K562 (cell line): ENCODE results near the gene STX18. TPM values are rescaled to one million over a fixed set of nuclear protein-coding genes. Genes with fewer than 3 reads are reported as not detected.
A peak's percentile ranks its signal among the peaks of the same experiment; 100 is the strongest.

Experiments used
- DMBX1 ChIP-seq: fragments of 250-450 bp; sonication (Bioruptor Pico); IDR thresholded peaks from 2 replicates; pipeline ENCODE4 v1.8.0; 2022; ENCODE audit warnings: inconsistent platforms, mild to moderate bottlenecking, moderate library complexity, borderline replicate concordance
- FIP1L1 ChIP-seq: fragments of 200-400 bp; formaldehyde crosslinking; IDR thresholded peaks from 2 replicates; pipeline ENCODE4 v1.6.1; 2018; ENCODE audit warnings: mild to moderate bottlenecking, low read depth, low read length; ENCODE audit not compliant: poor library complexity, severe bottlenecking
- FOXJ3 ChIP-seq: sonication (generic); formaldehyde crosslinking; IDR thresholded peaks from 2 replicates; pipeline ENCODE4 v1.4.0; 2020; ENCODE audit warnings: mild to moderate bottlenecking, missing genetic modification reagents
- GATAD2B ChIP-seq: fragments of 450-650 bp; IDR thresholded peaks from 2 replicates; pipeline ENCODE4 v1.6.1; 2017; ENCODE audit warnings: mild to moderate bottlenecking, borderline replicate concordance
- MTA3 ChIP-seq: fragments of 450-650 bp; formaldehyde crosslinking; IDR thresholded peaks from 2 replicates; pipeline ENCODE4 v1.6.1; 2017; ENCODE audit warnings: mild to moderate bottlenecking, borderline replicate concordance
- NFE2L1 ChIP-seq: fragments of 450-650 bp; IDR thresholded peaks from 2 replicates; pipeline ENCODE4 v1.6.1; 2016; ENCODE audit warnings: missing genetic modification characterization, low read depth, mild to moderate bottlenecking, missing compliant biosample characterization, moderate library complexity, borderline replicate concordance
- POLR2AphosphoS5 ChIP-seq: IDR thresholded peaks from 2 replicates; pipeline ENCODE4 v1.6.1; 2011; ENCODE audit warnings: mild to moderate bottlenecking, low read depth, low read length, moderate library complexity; ENCODE audit not compliant: control insufficient read depth, insufficient read depth
- ZNF217 ChIP-seq: sonication (generic); formaldehyde crosslinking; IDR thresholded peaks from 2 replicates; pipeline ENCODE4 v1.8.0; 2022; ENCODE audit warnings: mild to moderate bottlenecking, missing genetic modification reagents
- polyA plus RNA-seq, 8 experiments: library from polyadenylated mRNA; depleted of rRNA in 4 of 8; stranded (reverse) in 5 of 8; unstranded in 3 of 8; fragments of >200 nt; fragmentation: Nextera tagmentation in 2 of 8; fragmentation: Illumina TruSeq in 1 of 8; extraction: Ambion mirVana in 2 of 8; extraction: Trizol in 1 of 8; gene quantifications; 2 replicates each; pipeline versions ENCODE4 v1.2.1 to v1.2.3, GENCODE V29; 2011 to 2014; ENCODE audit warnings: inconsistent platforms in 1 of 8, missing spikeins in 1 of 8
- total RNA-seq, 7 experiments: library from RNA; depleted of rRNA in 6 of 7; stranded (reverse); fragments of >200 nt in 6 of 7; fragmentation: Illumina TruSeq in 2 of 7; extraction: Trizol in 2 of 7; gene quantifications; 2 replicates each; pipeline versions ENCODE4 v1.2.1 to v1.2.3, GENCODE V29; 2011 to 2021; ENCODE audit warnings: low replicate concordance in 1 of 7
- TF ChIP-seq, protein P1 (sequence below), 2 experiments: fragments of 450-650 bp; IDR thresholded peaks; 2 replicates each; pipeline ENCODE4 v1.6.1; 2018; ENCODE audit warnings: mild to moderate bottlenecking in 2 of 2, low read depth in 1 of 2; ENCODE audit not compliant: partially characterized antibody in 2 of 2
- TF ChIP-seq, protein P2 (sequence below): fragments of 250-450 bp; sonication (Bioruptor Pico); IDR thresholded peaks from 2 replicates; pipeline ENCODE4 v1.5.0; 2021
- TF ChIP-seq, protein P3 (sequence below): fragments of 250-450 bp; sonication (Bioruptor Pico); IDR thresholded peaks from 2 replicates; pipeline ENCODE4 v1.4.0; 2020; ENCODE audit warnings: borderline replicate concordance
- TF ChIP-seq, protein P4 (sequence below), 2 experiments: fragments of 450-650 bp; conservative IDR thresholded peaks; 2 replicates each; pipeline ENCODE4 v1.6.1; 2017; ENCODE audit warnings: mild to moderate bottlenecking in 2 of 2, moderate library complexity in 2 of 2
- TF ChIP-seq, protein P5 (sequence below), 2 experiments: IDR thresholded peaks; 2 replicates each; pipeline ENCODE4 v1.6.1; 2012; ENCODE audit warnings: improper control_type of control experiment in 2 of 2, low read depth in 2 of 2, low read length in 2 of 2, borderline replicate concordance in 1 of 2

Gene STX18
- total and polyA plus RNA-seq, 9 of the 15 experiments (the other 6 are each of a cell fraction or from before 2014, with no cell fraction given), result 6.2 to 41.7 (median 22.7) TPM

DNA sequence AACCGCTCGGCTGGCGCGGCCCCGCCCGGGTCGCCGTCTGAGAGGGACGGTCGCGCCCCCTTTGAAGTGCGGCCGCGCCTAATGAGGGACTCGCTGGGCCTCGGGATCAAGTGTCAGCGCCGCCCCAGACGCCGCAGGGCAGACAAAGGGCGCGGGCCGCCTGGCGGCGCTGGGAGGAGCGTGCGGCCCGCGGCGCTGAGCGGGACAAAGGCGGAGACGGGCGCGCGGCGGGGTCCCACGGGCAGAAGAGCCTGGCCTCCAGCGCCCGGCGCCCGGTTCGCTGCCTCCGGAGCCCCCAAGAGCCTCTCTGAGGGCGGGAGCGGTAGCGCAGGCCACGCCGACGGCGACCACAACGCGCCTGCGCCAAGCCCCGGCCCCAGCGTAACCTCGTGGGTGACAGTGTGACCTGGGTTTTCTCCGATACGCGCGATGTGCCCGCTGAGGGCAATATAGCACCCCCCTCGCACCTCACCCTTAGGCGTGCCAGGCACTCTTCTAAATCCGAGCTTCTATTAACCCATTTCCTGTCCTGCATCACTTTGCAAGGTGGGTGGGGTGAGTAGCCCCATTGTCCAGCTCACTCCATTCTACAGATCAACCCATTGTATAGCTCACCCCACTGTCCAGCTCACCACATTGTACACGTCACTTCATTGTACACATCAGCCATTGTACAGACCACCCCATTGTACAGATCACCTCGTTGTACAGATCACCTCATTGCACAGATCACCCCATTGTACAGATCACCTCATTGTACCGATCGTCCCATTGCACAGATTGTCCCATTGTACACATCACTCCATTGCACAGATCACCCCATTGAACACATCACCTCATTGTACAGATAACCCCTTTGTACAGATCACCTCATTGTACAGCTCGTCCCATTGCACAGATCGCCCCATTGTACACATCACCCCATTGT lies 33.7 kb upstream of the STX18 start (continued):
- TF ChIP-seq, protein P1, sequence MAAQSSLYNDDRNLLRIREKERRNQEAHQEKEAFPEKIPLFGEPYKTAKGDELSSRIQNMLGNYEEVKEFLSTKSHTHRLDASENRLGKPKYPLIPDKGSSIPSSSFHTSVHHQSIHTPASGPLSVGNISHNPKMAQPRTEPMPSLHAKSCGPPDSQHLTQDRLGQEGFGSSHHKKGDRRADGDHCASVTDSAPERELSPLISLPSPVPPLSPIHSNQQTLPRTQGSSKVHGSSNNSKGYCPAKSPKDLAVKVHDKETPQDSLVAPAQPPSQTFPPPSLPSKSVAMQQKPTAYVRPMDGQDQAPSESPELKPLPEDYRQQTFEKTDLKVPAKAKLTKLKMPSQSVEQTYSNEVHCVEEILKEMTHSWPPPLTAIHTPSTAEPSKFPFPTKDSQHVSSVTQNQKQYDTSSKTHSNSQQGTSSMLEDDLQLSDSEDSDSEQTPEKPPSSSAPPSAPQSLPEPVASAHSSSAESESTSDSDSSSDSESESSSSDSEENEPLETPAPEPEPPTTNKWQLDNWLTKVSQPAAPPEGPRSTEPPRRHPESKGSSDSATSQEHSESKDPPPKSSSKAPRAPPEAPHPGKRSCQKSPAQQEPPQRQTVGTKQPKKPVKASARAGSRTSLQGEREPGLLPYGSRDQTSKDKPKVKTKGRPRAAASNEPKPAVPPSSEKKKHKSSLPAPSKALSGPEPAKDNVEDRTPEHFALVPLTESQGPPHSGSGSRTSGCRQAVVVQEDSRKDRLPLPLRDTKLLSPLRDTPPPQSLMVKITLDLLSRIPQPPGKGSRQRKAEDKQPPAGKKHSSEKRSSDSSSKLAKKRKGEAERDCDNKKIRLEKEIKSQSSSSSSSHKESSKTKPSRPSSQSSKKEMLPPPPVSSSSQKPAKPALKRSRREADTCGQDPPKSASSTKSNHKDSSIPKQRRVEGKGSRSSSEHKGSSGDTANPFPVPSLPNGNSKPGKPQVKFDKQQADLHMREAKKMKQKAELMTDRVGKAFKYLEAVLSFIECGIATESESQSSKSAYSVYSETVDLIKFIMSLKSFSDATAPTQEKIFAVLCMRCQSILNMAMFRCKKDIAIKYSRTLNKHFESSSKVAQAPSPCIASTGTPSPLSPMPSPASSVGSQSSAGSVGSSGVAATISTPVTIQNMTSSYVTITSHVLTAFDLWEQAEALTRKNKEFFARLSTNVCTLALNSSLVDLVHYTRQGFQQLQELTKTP (IDR thresholded peaks at IDR 0.05; ENCODE audit: low read depth in 1 of 2, partially characterized antibody in 2 of 2), result no peak
- TF ChIP-seq DMBX1 (CRISPR knock-in tag) (no peak), MTA3 (0 out of 2 replicates have a peak, but pooled peaks have one; percentile 31), FOXJ3 (CRISPR knock-in tag) (no peak), ZNF217 (CRISPR knock-in tag) (no peak), FIP1L1 (no peak), POLR2AphosphoS5 (no peak), GATAD2B (0 out of 2 replicates have a peak, but pooled peaks have one; percentile 36), NFE2L1 (no peak)
- TF ChIP-seq, protein P2, sequence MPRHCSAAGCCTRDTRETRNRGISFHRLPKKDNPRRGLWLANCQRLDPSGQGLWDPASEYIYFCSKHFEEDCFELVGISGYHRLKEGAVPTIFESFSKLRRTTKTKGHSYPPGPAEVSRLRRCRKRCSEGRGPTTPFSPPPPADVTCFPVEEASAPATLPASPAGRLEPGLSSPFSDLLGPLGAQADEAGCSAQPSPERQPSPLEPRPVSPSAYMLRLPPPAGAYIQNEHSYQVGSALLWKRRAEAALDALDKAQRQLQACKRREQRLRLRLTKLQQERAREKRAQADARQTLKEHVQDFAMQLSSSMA (CRISPR knock-in tag), result no peak
- TF ChIP-seq, protein P3, sequence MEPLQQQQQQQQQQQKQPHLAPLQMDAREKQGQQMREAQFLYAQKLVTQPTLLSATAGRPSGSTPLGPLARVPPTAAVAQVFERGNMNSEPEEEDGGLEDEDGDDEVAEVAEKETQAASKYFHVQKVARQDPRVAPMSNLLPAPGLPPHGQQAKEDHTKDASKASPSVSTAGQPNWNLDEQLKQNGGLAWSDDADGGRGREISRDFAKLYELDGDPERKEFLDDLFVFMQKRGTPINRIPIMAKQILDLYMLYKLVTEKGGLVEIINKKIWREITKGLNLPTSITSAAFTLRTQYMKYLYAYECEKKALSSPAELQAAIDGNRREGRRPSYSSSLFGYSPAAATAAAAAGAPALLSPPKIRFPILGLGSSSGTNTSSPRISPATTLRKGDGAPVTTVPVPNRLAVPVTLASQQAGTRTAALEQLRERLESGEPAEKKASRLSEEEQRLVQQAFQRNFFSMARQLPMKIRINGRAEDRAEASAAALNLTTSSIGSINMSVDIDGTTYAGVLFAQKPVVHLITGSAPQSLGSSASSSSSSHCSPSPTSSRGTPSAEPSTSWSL (CRISPR knock-in tag), result no peak
- TF ChIP-seq, protein P4, sequence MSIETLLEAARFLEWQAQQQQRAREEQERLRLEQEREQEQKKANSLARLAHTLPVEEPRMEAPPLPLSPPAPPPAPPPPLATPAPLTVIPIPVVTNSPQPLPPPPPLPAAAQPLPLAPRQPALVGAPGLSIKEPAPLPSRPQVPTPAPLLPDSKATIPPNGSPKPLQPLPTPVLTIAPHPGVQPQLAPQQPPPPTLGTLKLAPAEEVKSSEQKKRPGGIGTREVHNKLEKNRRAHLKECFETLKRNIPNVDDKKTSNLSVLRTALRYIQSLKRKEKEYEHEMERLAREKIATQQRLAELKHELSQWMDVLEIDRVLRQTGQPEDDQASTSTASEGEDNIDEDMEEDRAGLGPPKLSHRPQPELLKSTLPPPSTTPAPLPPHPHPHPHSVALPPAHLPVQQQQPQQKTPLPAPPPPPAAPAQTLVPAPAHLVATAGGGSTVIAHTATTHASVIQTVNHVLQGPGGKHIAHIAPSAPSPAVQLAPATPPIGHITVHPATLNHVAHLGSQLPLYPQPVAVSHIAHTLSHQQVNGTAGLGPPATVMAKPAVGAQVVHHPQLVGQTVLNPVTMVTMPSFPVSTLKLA (conservative IDR thresholded peaks at IDR 0.05), result no peak
- TF ChIP-seq, protein P5, sequence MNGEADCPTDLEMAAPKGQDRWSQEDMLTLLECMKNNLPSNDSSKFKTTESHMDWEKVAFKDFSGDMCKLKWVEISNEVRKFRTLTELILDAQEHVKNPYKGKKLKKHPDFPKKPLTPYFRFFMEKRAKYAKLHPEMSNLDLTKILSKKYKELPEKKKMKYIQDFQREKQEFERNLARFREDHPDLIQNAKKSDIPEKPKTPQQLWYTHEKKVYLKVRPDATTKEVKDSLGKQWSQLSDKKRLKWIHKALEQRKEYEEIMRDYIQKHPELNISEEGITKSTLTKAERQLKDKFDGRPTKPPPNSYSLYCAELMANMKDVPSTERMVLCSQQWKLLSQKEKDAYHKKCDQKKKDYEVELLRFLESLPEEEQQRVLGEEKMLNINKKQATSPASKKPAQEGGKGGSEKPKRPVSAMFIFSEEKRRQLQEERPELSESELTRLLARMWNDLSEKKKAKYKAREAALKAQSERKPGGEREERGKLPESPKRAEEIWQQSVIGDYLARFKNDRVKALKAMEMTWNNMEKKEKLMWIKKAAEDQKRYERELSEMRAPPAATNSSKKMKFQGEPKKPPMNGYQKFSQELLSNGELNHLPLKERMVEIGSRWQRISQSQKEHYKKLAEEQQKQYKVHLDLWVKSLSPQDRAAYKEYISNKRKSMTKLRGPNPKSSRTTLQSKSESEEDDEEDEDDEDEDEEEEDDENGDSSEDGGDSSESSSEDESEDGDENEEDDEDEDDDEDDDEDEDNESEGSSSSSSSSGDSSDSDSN (IDR thresholded peaks at IDR 0.05; ENCODE audit: borderline replicate concordance in 1 of 2, low read depth in 2 of 2, low read length in 2 of 2), result peak in 1 of 2 experiments; percentile 85; a peak in 1 of 4 replicates
